NCI-H526 (cell line): ENCODE measurements around the gene HIVEP3.

Experiments
- DNase-seq, 2 experiments: peaks; one replicate each; lab custom pipeline; 2025; lab: John Stamatoyannopoulos, UW

Gene HIVEP3

GRCh38 chr1:41789661-41790330, 128.9 kb downstream of the HIVEP3 start:
- DNase-seq: no peak

GRCh38 chr1:41788427-41788826, 130.3 kb downstream of the HIVEP3 start:
- no peak for DNase-seq

GRCh38 chr1:41784531-41785274, 134.0 kb downstream of the HIVEP3 start:
- no peak for DNase-seq

- DNase-seq: no peak
Observed at GRCh38 chr1:41783189-41783639, 135.5 kb downstream of the HIVEP3 start.

GRCh38 chr1:41780916-41781315, 137.8 kb downstream of the HIVEP3 start:
- DNase-seq: no peak

GRCh38 chr1:41780322-41780721, 138.4 kb downstream of the HIVEP3 start:
- DNase-seq: no peak

- DNase-seq: no peak
Observed at GRCh38 chr1:41779360-41779759, 139.4 kb downstream of the HIVEP3 start.

- DNase-seq: no peak
Observed at GRCh38 chr1:41777695-41778094, 141.0 kb downstream of the HIVEP3 start.

GRCh38 chr1:41776891-41777441, 141.8 kb downstream of the HIVEP3 start:
- DNase-seq: no peak

- DNase-seq: no peak
Observed at GRCh38 chr1:41775956-41776585, 142.7 kb downstream of the HIVEP3 start.

GRCh38 chr1:41774471-41774990, 144.2 kb downstream of the HIVEP3 start:
- DNase-seq: no peak

GRCh38 chr1:41773842-41774241, 144.9 kb downstream of the HIVEP3 start:
- no peak for DNase-seq

- DNase-seq: no peak
Observed at GRCh38 chr1:41773144-41773591, 145.6 kb downstream of the HIVEP3 start.

GRCh38 chr1:41769068-41769467, 149.7 kb downstream of the HIVEP3 start:
- no peak for DNase-seq

- DNase-seq: no peak
Observed at GRCh38 chr1:41768583-41768982, 150.1 kb downstream of the HIVEP3 start.

GRCh38 chr1:41767534-41768525, 150.9 kb downstream of the HIVEP3 start:
- no peak for DNase-seq

GRCh38 chr1:41766546-41766945, 152.2 kb downstream of the HIVEP3 start:
- no peak for DNase-seq

- no peak for DNase-seq
Observed at GRCh38 chr1:41766041-41766440, 152.7 kb downstream of the HIVEP3 start.

- DNase-seq: no peak
Observed at GRCh38 chr1:41765152-41765551, 153.6 kb downstream of the HIVEP3 start.

- no peak for DNase-seq
Observed at GRCh38 chr1:41764656-41765055, 154.1 kb downstream of the HIVEP3 start.

- DNase-seq: no peak
Observed at GRCh38 chr1:41762777-41763176, 155.9 kb downstream of the HIVEP3 start.
